HEK293T (cell line): Measurements from ENCODE around the gene MYOD1.

Experiments used
- ARNT ChIP-seq: fragments of 450-650 bp; IDR thresholded peaks from 2 replicates; pipeline ENCODE4 v1.6.1; 2017; ENCODE audit warnings: mild to moderate bottlenecking
- SP1 ChIP-seq: fragments of 450-650 bp; IDR thresholded peaks from 2 replicates; pipeline ENCODE4 v1.6.1; 2017
- TARDBP ChIP-seq: fragments of 450-650 bp; IDR thresholded peaks from 2 replicates; pipeline ENCODE4 v1.6.1; 2016
- ZNF384 ChIP-seq: fragments of 450-650 bp; IDR thresholded peaks from 2 replicates; pipeline ENCODE4 v1.6.1; 2016

DNA sequence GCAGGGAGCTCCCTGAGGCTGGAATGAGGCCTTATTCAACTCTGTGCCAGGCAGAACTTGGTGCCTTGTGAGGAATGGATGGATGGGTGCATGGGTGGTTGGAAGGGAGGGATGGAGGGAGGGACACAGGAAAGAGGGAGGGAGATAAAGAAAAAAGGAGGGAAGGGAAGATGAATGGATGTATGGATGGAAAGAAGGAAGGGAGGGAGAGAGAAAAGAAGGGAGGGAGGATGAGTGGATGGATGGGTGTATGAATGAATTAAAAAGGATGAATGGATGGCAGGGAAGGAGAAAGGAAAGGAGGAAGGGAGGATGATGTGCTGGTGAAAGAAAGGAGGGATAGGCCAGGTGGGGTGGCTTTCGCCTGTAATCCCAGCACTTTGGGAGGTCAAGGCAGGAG lies 49.8 kb downstream of the MYOD1 start:
- TF ChIP-seq ZNF384 (no peak), TARDBP (no peak), ARNT (no peak), SP1 (no peak)
